ENCODE measurements around the gene C2orf42. TPM values are rescaled to one million over a fixed set of nuclear protein-coding genes. Genes with fewer than 3 reads are reported as not detected.
"Not testable (repeated sequence)": the region's sequence is repeated elsewhere in the genome, so short reads cannot be mapped to it uniquely, and the experiment has no call there.

C2orf42 gene
- total RNA-seq, 1 donor from 2014 or later = 17.9 TPM

DNA sequence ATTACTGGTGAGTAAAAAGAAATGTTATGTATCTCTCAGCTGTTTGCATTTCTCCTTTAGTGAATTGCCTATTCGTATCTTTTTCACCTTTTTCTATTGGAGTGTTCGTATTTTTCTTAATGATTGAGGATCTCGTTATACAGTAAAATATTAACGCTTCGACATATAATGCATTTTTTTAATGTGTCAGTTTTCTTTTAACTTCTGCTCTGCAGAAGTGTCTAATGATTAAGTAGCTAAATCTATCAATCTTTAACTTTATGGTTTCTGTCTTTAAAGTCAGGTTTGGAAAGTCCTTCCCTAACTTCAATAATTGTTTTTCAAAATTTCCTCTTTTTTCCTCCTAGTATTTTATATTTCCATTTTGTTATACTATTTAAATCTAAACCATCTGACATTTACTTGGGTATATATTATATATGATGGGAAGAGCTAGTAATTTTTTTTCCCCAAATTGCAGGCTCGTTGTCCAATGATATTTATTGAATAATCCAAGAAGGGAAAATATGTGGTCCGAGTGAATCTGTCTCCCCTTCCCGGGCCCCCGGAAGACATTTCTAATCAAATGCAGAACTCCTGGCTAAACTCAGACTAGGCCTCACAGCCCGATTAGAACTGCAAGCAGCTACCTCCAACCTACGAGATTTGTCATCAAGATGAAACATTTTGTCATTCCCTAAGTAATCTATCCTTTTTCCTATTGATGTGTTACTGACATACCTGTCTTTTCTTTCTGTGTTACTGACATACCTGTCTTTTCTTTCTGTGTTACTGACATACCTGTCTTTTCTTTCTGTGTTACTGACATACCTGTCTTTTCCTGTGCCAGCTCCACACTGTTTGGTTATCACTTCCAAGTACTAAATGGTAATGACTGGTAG is 86.3 kb downstream of the C2orf42 start:
- FAIRE-seq = no peak
- peak; percentile 37 for DNase-seq (ENCODE audit: low read depth)
- Histone ChIP-seq H3K4me3 (ENCODE audit: low read depth, low read length) (no peak overlapping the region), H3K27me3 (ENCODE audit: control insufficient read depth, insufficient read depth, low read length) (no peaks in the 10 kb centered on the region), H3K36me3 (ENCODE audit: control insufficient read depth, insufficient read depth, low read length) (no peaks in the 10 kb centered on the region)
- TF ChIP-seq, protein P1, sequence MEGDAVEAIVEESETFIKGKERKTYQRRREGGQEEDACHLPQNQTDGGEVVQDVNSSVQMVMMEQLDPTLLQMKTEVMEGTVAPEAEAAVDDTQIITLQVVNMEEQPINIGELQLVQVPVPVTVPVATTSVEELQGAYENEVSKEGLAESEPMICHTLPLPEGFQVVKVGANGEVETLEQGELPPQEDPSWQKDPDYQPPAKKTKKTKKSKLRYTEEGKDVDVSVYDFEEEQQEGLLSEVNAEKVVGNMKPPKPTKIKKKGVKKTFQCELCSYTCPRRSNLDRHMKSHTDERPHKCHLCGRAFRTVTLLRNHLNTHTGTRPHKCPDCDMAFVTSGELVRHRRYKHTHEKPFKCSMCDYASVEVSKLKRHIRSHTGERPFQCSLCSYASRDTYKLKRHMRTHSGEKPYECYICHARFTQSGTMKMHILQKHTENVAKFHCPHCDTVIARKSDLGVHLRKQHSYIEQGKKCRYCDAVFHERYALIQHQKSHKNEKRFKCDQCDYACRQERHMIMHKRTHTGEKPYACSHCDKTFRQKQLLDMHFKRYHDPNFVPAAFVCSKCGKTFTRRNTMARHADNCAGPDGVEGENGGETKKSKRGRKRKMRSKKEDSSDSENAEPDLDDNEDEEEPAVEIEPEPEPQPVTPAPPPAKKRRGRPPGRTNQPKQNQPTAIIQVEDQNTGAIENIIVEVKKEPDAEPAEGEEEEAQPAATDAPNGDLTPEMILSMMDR (IDR thresholded peaks at IDR 0.05; ENCODE audit: insufficient read depth, low read length, severe bottlenecking) = no peak

GRCh38 chr2:70103531-70104061 is 87.2 kb downstream of the C2orf42 start:
- no peak overlapping the region for H3K4me3 ChIP-seq (ENCODE audit: low read depth, low read length)
- DNase-seq (ENCODE audit: low read depth) (no peak), FAIRE-seq (no peak)
- TF ChIP-seq, protein P1 (IDR thresholded peaks at IDR 0.05; ENCODE audit: insufficient read depth, low read length, severe bottlenecking) = no peak
- no peaks in the 10 kb centered on the region for H3K27me3 ChIP-seq (ENCODE audit: control insufficient read depth, insufficient read depth, low read length)
- H3K36me3 ChIP-seq (ENCODE audit: control insufficient read depth, insufficient read depth, low read length) = no peaks in the 10 kb centered on the region

DNA sequence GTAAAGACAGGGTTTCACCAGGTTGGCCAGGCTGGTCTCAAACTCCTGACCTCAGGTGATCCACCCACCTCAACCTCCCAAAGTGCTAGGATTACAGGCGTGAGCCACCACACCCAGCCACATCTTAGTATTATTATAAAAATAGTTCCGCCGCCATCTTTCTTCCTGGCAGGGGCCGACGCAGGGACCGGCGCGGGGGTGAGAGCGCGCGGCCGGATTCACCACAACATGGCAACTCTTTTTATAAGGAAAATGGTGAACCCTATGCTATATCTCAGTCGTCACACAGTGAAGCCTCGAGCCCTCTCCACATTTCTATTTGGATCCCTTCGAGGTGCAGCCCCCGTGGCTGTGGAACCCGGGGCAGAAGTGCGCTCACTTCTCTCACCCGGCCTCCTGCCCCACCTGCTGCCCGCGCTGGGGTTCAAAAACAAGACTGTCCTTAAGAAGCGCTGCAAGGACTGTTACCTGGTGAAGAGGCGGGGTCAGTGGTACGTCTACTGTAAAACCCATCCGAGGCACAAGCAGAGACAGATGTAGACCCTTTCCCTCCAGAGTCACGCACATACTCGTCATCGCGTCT is 88.4 kb downstream of the C2orf42 start:
- FAIRE-seq; DNase-seq (ENCODE audit: low read depth); H3K36me3 ChIP-seq (ENCODE audit: control insufficient read depth, insufficient read depth, low read length): not testable (repeated sequence)

GRCh38 chr2:70101686-70102085 is 89.1 kb downstream of the C2orf42 start:
- FAIRE-seq; H3K27me3 ChIP-seq (ENCODE audit: control insufficient read depth, insufficient read depth, low read length): not testable (repeated sequence)

More for the DNA sequence above, 88.4 kb downstream of the C2orf42 start:
- not testable (repeated sequence) for H3K27me3 ChIP-seq (ENCODE audit: control insufficient read depth, insufficient read depth, low read length); H3K4me3 ChIP-seq (ENCODE audit: low read depth, low read length)

DNA sequence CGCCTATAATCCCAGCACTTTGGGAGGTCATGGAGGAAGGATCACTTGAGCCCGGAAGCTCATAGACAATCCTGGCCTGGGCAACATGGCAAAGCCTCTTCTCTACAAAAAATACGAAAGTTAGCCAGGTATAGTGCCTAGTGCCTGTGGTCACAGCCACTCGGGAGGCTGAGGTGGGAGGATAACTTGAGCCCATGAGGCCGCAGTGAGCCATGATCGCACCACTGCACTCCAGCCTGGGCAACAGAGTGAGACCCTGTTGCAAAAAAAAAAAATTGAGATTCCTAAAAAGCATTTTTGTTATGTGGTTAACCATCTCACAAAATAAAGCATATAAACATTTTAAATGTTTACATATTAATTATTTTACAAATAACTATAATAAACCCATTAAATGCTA is 89.6 kb downstream of the C2orf42 start:
- H3K27me3 ChIP-seq (ENCODE audit: control insufficient read depth, insufficient read depth, low read length) = no peaks in the 10 kb centered on the region
- no peaks in the 10 kb centered on the region for H3K36me3 ChIP-seq (ENCODE audit: control insufficient read depth, insufficient read depth, low read length)
- no peak overlapping the region for H3K4me3 ChIP-seq (ENCODE audit: low read depth, low read length)
- TF ChIP-seq, protein P1 (IDR thresholded peaks at IDR 0.05; ENCODE audit: insufficient read depth, low read length, severe bottlenecking) = no peak
- DNase-seq (ENCODE audit: low read depth) (no peak), FAIRE-seq (no peak)

More at GRCh38 chr2:70101686-70102085, 89.1 kb downstream of the C2orf42 start:
- not testable (repeated sequence) for H3K4me3 ChIP-seq (ENCODE audit: low read depth, low read length); DNase-seq (ENCODE audit: low read depth); H3K36me3 ChIP-seq (ENCODE audit: control insufficient read depth, insufficient read depth, low read length)

Other genes starting within 250 kb of the C2orf42 start
- 0.26 and 0.38 TPM in 2 replicates for gene ASPRV1, start 229.4 kb downstream of the C2orf42 start, total RNA-seq
- 17.1 and 17.5 TPM in 2 replicates for gene PCBP1, start 103.5 kb downstream of the C2orf42 start, total RNA-seq
- 58.7 and 81.8 TPM in 2 replicates for gene TIA1, start 57.6 kb upstream of the C2orf42 start, total RNA-seq
- gene PCYOX1, start 67.1 kb upstream of the C2orf42 start, total RNA-seq = 30.9 and 31.1 TPM in 2 replicates
- gene SNRPG, start 102.7 kb upstream of the C2orf42 start, total RNA-seq = 182 and 210 TPM in 2 replicates
- 21.5 and 23.4 TPM in 2 replicates for gene FAM136A, start 111.0 kb upstream of the C2orf42 start, total RNA-seq